RWPE1 (cell line): ENCODE measurements around the gene SOX3.

ENCODE experiments used
- CTCF ChIA-PET: fragments of 350-600 bp; sonication (Branson Sonifier 250); formaldehyde crosslinking; extraction: SDS; loops from one replicate; lab custom pipeline; 2021; lab: Yijun Ruan, JAX
- POLR2A ChIA-PET: fragments of 400-600 bp; formaldehyde crosslinking; extraction: SDS; loops from one replicate; lab custom pipeline; 2020; ENCODE audit warnings: antibody characterized with exemption; ENCODE audit not compliant: low non-redundant PET; lab: Yijun Ruan, JAX
- DNase-seq: peaks from one replicate; pipeline ENCODE4 v3.0.0; 2012; ENCODE audit warnings: low spot score
- H3K27ac ChIP-seq: fragments of 450-650 bp; 2 replicates; pipeline ENCODE4 v1.5.1; 2017
- TF ChIP-seq, protein P1 (sequence below): fragments of 450-650 bp; conservative IDR thresholded peaks from 2 replicates; pipeline ENCODE4 v1.5.1; 2017; ENCODE audit warnings: low read depth, mild to moderate bottlenecking

Gene SOX3

DNA sequence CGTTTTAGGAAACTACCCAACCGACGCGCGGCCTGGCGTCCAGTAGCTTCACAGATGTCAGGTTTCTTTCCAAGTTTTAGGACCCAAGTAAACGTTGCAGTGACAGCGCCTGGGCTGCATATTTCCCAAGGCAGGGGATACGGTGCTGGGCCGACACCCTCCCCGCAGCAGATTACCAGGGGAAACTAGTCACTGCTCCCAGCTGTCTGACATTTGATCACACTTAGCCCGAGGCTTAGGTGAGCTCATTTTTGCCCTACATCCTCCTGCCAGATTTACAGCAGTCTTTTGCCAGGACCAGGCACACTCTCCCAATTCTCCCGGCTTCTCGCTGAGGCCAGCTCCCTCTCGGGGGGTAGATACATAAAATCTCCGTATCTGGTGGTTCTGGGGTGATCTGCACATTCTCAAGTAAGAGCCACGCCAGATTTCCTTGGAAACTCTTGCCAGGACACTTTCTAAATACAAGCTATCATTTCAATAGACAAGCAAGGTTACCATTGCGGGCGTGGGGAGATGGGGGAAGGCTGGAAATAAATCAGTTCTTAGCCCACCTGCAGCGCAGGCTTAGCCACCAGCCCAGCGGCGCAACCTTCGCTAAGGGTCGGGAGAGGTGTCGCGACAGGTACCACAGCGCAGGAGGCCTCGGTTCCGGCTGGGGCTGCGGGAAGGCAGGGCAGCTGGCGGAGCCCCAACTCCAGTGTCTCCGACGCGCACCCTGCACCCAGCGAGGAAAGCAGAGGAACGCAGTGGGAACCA, 2.5 kb upstream of the SOX3 start:
- peak; percentile 14 for DNase-seq
- H3K27ac ChIP-seq, result no peak overlapping the region
- POLR2A ChIA-PET, result no interaction called here
- CTCF ChIA-PET, result interaction anchor here (0.6 kb wide), 1 partner anchor 95 kb away, joined by 3 read pairs; no protein-coding TSS in a partner anchor
- TF ChIP-seq, protein P1, sequence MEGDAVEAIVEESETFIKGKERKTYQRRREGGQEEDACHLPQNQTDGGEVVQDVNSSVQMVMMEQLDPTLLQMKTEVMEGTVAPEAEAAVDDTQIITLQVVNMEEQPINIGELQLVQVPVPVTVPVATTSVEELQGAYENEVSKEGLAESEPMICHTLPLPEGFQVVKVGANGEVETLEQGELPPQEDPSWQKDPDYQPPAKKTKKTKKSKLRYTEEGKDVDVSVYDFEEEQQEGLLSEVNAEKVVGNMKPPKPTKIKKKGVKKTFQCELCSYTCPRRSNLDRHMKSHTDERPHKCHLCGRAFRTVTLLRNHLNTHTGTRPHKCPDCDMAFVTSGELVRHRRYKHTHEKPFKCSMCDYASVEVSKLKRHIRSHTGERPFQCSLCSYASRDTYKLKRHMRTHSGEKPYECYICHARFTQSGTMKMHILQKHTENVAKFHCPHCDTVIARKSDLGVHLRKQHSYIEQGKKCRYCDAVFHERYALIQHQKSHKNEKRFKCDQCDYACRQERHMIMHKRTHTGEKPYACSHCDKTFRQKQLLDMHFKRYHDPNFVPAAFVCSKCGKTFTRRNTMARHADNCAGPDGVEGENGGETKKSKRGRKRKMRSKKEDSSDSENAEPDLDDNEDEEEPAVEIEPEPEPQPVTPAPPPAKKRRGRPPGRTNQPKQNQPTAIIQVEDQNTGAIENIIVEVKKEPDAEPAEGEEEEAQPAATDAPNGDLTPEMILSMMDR, result no peak

DNA sequence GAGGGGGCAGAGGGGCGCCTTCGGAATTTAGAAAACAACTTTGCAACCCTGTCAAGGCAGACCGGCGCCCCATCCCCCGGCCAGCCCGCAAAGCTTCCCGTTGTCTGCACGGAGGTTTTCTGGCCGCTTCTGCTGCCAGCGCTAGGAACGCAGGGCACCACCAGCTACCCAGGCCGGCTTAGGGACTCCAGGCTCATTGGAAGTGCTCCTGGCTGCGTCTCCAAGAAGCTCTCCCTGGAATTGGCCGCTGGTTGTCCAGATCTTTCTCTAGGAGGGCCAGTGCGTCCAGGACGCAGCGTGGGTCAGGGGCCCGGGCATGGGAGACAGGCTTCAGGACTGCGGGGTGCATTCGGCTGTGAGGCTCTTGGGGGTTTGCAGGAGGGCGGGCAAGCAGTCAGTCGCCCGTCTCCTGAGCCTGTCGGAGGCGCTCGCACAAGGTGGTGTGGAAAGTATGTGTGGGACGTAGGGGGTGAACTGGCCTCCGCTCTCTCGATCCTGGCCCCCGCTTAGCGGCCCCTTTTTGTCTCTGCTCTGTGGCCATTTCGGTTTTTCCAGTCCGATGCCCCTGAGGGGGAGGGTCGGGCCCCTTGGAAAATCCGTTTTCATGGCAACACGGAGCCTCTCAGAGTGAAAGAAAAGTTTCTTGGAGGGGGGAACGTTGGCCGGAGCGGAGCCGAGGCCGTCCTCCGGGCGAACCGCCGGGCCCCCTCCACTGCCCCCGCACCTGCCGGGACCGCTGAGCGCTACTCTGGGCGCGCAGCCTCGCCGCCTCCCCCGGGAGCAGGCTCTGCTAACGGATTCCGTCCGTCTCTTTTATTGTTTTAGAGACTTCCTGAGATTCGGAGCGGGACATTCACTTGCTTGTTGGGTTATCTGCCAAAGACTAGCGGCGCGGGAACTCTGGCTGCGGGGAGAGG, 810 bp upstream of the SOX3 start:
- DNase-seq, result no peak
- TF ChIP-seq, protein P1, result no peak
- H3K27ac ChIP-seq, result no peak overlapping the region
- ChIA-PET CTCF (no interaction called here), POLR2A (no interaction called here)

DNA sequence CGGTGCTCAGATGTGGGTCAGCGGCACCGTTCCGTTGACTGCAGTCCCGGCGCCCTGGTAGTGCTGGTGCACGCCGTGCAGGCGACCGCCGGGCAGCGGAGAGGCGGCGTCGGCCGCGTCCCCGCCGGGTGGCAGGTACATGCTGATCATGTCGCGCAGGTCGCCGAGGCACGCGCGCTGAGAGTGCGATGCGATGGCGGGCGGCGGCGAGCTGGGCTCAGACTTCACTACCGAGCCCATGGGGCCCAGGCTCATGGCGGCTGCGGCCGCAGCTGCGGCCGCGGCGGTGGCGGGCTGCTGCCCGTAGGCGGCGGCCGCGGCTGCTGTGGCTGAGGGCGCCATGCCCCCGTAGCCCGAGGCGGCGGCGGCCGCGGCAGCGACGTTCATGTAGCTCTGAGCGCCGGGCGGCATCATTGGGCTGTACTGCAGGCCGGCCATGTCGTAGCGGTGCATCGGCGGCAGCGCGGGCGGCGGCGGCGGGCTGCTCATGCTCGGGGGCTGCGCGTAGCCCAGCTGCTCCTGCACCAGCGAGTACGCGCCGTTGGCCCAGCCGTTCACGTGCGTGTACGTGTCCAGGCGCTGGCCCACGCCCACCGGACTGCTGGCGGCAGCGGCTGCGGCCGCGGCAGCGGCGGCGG, 1.0 kb downstream of the SOX3 start:
- ChIA-PET POLR2A (no interaction called here), CTCF (no interaction called here)
- no peak for DNase-seq
- TF ChIP-seq, protein P1, result no peak
- no peak overlapping the region for H3K27ac ChIP-seq

DNA sequence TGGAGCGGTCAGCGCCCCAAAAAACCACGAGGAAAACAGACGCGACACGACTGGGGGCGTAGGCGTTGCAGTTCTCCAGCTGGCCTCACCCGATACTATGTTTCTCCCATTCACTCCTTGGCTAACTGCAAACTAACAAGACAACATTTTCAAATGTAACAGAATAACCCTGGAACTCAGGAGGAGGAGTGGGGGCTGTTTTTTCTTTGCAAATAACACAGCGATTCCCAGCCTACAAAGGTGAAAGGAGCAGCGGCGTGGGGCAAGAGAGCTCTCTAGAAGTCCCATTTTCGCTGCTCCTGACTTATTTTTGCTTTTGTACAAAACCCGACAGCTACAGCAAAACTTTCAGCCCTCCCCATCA, 1.6 kb downstream of the SOX3 start:
- ChIA-PET CTCF (interaction anchor here (0.8 kb wide), 1 partner anchor 446 kb away, joined by 3 read pairs; no protein-coding TSS in a partner anchor), POLR2A (no interaction called here)
- TF ChIP-seq, protein P1, result no peak
- DNase-seq, result no peak
- H3K27ac ChIP-seq, result no peak overlapping the region

DNA sequence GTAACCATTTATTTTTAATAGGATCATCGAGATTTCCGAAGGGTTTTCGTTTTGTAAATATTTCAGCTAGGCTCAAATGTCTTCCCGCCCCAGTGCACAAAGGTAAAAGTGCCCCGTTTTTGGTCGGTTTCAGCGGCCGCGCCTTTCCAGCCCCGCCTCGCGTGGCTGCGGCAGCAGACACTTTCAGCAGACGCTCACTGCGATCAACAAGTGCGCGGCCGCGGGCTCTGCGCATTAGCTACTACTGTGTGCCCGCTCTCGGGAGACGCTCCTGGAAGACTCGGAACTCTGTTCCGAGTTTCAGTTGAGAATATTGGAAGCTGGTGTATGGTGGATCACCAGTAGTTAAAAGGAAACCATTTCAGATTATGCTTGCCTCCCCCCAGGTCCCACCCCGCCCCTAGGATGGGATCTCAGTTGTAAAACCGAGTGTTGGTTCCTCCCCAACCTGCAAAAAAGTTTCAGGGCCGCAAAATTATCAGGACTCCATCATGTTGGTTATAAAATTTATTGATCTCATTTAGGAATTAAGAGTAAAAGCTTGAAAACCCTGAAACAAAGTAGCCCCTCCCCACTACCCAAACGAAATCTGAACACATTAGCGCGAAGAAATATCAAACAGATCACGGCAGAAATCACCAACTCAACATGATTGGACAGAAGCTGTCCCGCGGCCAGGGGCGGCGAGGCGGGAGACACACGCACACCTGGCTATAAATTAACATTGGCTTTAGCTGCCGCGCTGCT, 2.2 kb downstream of the SOX3 start:
- ChIA-PET POLR2A (no interaction called here), CTCF (interaction anchor here (0.8 kb wide), 1 partner anchor 446 kb away, joined by 3 read pairs; no protein-coding TSS in a partner anchor)
- DNase-seq, result no peak
- H3K27ac ChIP-seq, result no peak overlapping the region
- TF ChIP-seq, protein P1, result no peak
